HG02885 (cell line): ENCODE measurements around the gene CORIN.
A peak's percentile ranks its signal among the peaks of the same experiment; 100 is the strongest.

Source experiments
- ATAC-seq: cut with Tn5 transposase; IDR thresholded peaks from one replicate; pipeline ENCODE4 v1.9.1; 2021; ENCODE audit warnings: mild to moderate bottlenecking; ENCODE audit not compliant: unreplicated experiment, poor library complexity

Gene CORIN

GRCh38 chr4:47654972-47655693, 182.7 kb downstream of the CORIN start:
- no peak for ATAC-seq

GRCh38 chr4:47652092-47652491, 185.8 kb downstream of the CORIN start:
- ATAC-seq: no peak

DNA sequence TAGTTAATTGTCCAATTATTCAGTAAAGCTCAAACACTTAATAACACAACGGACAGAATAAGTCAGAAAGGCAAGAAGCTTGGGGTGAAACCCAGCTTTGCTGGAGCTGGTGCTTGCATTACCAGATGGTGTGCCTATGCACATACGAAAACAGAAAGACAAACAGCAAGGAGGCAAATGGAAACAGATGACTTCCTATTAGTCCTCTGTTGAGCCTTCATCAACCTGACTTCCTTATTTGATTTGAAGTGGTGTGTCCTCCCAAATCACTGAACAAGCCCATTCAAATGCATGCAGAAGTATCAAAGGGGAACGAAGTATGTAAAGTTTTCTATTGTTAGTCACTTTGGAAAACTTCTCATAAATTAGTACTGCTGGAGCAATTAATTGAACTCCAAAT, 186.6 kb downstream of the CORIN start:
- ATAC-seq: no peak

DNA sequence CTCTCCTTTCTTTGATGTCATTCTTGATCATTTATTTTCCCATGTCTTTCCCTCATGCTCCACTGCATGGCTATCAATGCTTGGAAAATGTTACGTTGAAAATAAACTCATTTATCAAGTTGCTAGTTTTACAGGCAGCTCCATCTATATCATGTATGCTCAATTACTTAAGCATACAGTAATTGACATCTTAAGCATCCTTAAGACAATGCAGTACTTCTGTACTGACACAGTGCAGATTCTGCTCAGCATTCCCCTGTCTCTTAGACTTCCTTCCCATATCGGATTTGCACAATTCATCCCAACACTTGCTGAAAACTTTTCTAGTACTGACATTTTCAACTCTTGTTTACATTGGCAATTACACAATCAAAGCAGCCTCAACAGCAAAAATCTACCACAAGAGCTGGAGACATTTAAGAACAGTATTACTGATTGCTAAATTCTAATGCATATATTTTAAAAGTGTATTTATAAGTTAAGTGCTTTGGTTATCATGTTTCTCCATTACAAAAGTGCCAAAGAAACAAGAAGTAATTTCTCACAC, 187.2 kb downstream of the CORIN start:
- ATAC-seq: no peak

- no peak for ATAC-seq
These were observed 190.3 kb downstream of the CORIN start for GRCh38 chr4:47647544-47647943.

DNA sequence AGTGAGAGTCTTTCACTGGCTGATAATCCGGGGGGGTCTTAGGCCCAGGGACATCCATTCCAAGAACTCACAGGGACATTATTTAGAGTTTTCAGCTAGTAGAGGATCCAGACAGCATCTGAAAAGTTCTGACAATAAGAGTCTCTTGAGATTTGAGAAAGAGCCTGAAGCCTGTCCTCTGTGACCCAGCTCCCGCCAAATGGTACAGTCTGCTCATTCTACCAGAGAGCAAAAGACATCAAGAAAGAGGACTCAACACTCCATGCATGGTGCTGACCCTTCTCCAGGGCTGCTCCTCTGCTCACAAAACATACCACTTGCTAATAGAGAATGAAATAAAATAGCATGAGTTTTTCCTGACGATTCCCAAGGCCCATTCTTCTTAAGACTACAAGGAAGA, 190.8 kb downstream of the CORIN start:
- ATAC-seq: no peak

- ATAC-seq: no peak
These were observed 191.5 kb downstream of the CORIN start for GRCh38 chr4:47646372-47646771.

DNA sequence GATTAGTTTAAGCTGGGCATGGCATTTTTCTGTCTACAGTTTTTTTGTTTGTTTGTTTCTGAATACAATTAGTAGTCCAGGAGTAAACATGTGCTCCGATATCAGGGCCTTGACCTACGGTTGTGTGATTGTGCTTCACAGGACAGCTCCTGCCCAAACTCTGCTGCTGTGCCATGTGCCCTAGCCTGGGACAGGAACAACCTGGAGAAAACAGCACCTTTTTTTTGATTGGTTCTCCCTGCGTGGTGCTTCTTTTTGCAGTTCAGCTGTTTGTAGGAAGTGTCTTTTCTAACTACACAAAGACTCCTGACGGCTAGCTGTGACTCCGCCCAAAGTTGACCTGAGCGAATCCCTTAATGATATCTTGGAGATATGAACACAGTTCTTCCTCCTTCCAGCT, 194.0 kb downstream of the CORIN start:
- no peak for ATAC-seq

- ATAC-seq: no peak
These were observed 194.7 kb downstream of the CORIN start for GRCh38 chr4:47642985-47643760.

DNA sequence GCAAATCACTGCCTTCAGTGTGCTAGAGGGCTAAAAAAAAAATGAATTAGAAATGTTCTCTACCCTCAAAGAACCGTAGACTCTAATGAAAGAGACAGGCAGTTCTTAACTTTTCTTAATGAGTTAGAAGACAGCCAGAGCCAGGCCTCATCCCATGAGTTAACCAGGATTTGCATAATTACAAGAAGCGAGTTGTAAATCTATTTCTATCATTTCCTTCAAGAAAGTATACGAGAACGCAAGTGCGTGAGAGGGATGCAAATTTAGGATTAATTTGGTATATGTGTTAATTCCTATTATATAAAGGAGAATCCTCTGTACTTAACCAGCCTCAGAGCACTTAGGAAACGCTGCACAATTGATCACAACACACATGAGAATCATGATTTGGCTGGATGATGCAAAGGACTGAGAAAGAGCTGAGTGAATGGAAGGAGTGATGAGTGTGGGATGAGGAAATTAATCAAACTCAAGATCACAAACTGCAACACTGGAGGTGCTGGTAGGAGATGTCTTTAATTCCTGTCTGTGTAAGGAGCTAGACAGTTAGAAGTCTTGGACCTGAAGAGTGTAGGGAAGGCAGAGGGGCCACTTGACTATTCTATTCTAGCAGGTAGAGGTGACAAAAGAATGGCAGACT, 195.6 kb downstream of the CORIN start:
- ATAC-seq: no peak

- no peak for ATAC-seq
These were observed 196.1 kb downstream of the CORIN start for GRCh38 chr4:47641755-47642154.

GRCh38 chr4:47640911-47641310, 197.0 kb downstream of the CORIN start:
- no peak for ATAC-seq

DNA sequence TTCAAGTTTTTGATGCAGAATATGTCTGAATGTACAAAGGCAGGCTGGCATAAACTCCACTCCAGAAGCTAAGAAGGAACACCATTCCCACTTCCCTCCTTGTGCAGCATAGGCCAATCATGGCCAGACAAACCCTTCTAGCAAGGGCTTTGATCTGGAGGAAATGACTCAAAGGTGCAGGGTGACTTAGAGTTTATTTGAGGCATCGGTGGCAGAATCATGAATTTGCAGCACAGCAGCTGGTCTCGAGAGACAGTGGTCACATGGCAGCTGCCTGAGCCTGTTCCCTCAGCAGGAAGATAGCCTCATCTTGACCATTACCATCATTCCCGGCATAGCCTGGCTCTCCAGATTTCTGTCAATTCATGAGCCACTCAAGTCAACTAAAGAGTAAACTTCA, 198.3 kb downstream of the CORIN start:
- no peak for ATAC-seq

DNA sequence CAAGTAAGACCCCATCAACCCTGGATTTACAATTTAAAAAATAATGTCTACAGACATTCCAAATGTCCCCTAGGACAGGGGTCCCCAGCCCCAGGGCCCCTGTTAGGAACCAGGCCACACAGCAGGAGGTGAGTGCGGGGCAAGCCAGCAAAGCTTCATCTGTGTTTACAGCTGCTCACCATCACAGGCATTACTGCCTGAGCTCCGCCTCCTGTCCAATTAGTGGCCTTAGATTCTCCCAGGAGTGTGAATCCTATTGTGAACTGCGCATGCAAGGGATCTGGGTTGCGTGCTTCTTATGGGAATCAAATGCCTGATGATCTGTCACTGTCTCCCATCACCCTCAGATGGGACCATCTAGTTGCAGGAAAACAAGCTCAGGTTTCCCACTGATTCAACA, 206.7 kb downstream of the CORIN start:
- no peak for ATAC-seq

- no peak for ATAC-seq
These were observed 213.8 kb downstream of the CORIN start for GRCh38 chr4:47624031-47624441.

- ATAC-seq: no peak
These were observed 216.7 kb downstream of the CORIN start for GRCh38 chr4:47621181-47621580.

- no peak for ATAC-seq
These were observed 218.2 kb downstream of the CORIN start for GRCh38 chr4:47619691-47620090.

GRCh38 chr4:47617607-47618006, 220.3 kb downstream of the CORIN start:
- peak; percentile 80 for ATAC-seq

GRCh38 chr4:47615385-47615784, 222.5 kb downstream of the CORIN start:
- no peak for ATAC-seq

DNA sequence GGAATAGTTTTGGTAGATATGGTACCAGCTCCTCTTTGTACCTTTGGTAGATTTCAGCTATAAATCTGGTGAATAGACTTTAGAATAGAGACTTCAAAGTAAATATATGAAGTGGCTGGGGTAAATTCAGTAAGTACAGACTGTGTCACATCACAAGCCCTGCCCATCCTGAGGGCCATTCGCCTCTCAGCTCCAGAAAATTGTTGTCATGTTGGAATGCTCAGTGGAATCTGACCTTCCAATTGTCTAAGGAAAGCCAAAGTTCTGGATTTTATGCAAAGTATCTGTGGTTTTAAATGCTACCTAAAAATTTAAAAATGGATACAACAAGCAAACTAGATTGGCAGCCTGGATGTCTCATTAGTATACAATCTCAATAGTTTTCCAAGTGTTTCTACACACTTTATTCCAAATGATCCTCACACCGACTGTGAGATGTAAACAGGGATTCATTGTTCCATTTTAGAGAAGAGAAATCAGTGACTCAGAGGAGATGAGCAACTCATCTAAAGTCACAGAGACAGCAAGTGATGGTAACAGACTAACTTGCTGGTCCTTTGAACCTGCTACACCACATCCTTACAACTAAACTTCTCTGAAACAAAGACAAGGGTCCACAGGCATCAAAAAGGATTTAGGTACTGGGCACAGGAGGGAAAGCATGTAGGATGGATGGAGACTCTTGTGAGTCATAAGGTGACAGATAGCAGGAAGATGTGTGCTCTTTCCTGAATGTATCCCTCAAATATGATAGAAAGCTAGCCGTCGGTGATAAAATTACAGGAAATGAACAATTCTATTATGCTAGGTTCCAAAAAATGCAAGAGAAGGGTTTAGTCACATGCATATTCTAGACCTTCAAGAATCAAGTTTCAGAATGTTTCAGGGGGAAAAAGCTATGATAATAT, 225.5 kb downstream of the CORIN start:
- no peak for ATAC-seq
